Heart left ventricle (tissue), 16 donors: ENCODE data around the gene DGKA. TPM values are rescaled to one million over a fixed set of nuclear protein-coding genes. Genes with fewer than 3 reads are reported as not detected.
"Not testable (repeated sequence)": the region's sequence is repeated elsewhere in the genome, so short reads cannot be mapped to it uniquely, and the experiment has no call there.

Experiments used
- ATAC-seq, 4 donors: fragments of 200-7000 bp; cut with Tn5 transposase; one replicate each; pipeline ENCODE4 v1.9.1; 2020 to 2022; ENCODE audit warnings: moderate library complexity in 4 of 4, mild to moderate bottlenecking in 3 of 4, moderate number of reproducible peaks in 1 of 4
- DNase-seq, 5 donors: peaks; one replicate each; pipeline ENCODE4 v3.0.0-alpha.2; 2020
- H3K27ac ChIP-seq, 12 donors: fragments of 200-600 bp; sonication (generic) in 4 of 12; one replicate each; pipeline versions ENCODE4 v1.5.0 to v1.8.0; 2016 to 2022; ENCODE audit warnings: mild to moderate bottlenecking in 2 of 12
- H3K27me3 ChIP-seq, 9 donors: fragments of 200-600 bp; sonication (generic) in 2 of 9; one replicate each; pipeline versions ENCODE4 v1.5.1 to v1.8.0; 2016 to 2022; ENCODE audit warnings: mild to moderate bottlenecking in 3 of 9
- H3K36me3 ChIP-seq, 9 donors: fragments of 200-600 bp; sonication (generic) in 2 of 9; one replicate each; pipeline versions ENCODE4 v1.5.0 to v1.8.0; 2018 to 2022; ENCODE audit warnings: mild to moderate bottlenecking in 2 of 9
- H3K4me1 ChIP-seq, 12 donors: fragments of 200-600 bp; sonication (generic) in 4 of 12; one replicate each; pipeline versions ENCODE4 v1.5.0 to v1.8.0; 2016 to 2022; ENCODE audit warnings: mild to moderate bottlenecking in 3 of 12
- H3K4me3 ChIP-seq, 12 donors: fragments of 200-600 bp; sonication (generic) in 4 of 12; one replicate each; pipeline versions ENCODE4 v1.5.0 to v1.8.0; 2017 to 2022; ENCODE audit warnings: mild to moderate bottlenecking in 9 of 12, moderate library complexity in 4 of 12
- H3K9me3 ChIP-seq, 12 donors: fragments of 200-600 bp; sonication (generic) in 4 of 12; one replicate each; pipeline versions ENCODE4 v1.5.0 to v1.8.0; 2016 to 2022; ENCODE audit warnings: mild to moderate bottlenecking in 1 of 12
- CTCF ChIP-seq, 12 donors: fragments of 200-600 bp; sonication (generic) in 4 of 12; IDR thresholded peaks; one replicate each; pipeline versions ENCODE4 v1.5.0 to v1.8.0; 2018 to 2022; ENCODE audit warnings: antibody characterized with exemption in 12 of 12, mild to moderate bottlenecking in 5 of 12
- POLR2A ChIP-seq, 2 donors: fragments of 450-650 bp; IDR thresholded peaks; one replicate each; pipeline ENCODE4 v1.6.1; 2017; ENCODE audit warnings: antibody characterized with exemption in 2 of 2, mild to moderate bottlenecking in 2 of 2, moderate library complexity in 2 of 2
- WGBS, 4 donors: extraction: QIAGEN DNeasy Blood & Tissue Kit in 2 of 4; methylation state at CpG; one replicate each; pipeline versions ENCODE4 v1.1.5 to v1.1.7; 2013 to 2018; 5-methylcytosine and 5-hydroxymethylcytosine counted together
- intact Hi-C, 10 donors: fragments of 100-400 bp; cut with DNase I; formaldehyde crosslinking; loops; one replicate each; pipeline versions ENCODE4 v1.11.1 to v1.14.2; 2022
- polyA plus RNA-seq, 2 donors: library from polyadenylated mRNA; stranded (reverse); fragments of 200-250 nt; gene quantifications; one replicate each; pipeline ENCODE4 v1.2.3, GENCODE V29; 2013
- total RNA-seq, 9 donors: library from RNA; depleted of rRNA in 2 of 9; stranded (reverse); fragments of >200 nt in 2 of 9; fragmentation: NEBNext Ultra II Directional in 3 of 9; extraction: Animal tissue kit (Norgen Biotek cat#: 25700) in 3 of 9; gene quantifications; one replicate each; pipeline versions ENCODE4 v1.1.0 to v1.2.4, GENCODE V29; 2016 to 2023
- donor health status: ischemic (EF 13 %, LVEDD 7.1; RV severe dilation, severe dysfunction).
- donor health status: healthy with polysubstance abuse.
- donor health status: DM: no; HTN: yes; CAD: no.
- donor health status: DM: no; HTN: no; CAD: no.
- donor health status: ischemic (EF 25% LVEDD 6.9; RV normal size, moderate dysfunction).
- donor health status: ischemic (EF 25% LVEDD 5.7; RV mildly dilated, moderate dysfunction).
- donor health status: healthy.
- donor health status: DM: yes; HTN: yes; CAD: no.
- donor health status: ischemic (EF 35%, LVEDD 5.7; RV mildly dilated, moderate dysfunction).
- donor health status: nonischemic (EF 11% LVEDD 7.7; RV severe dilation, severe dysfunction).
- donor health status: DM: yes; HTN: yes; CAD: no.
- donor health status: PGD.
- donor health status: ischemic (EF 29% LVEDD 5.4; RV normal size, mild dysfunction).
- donor health status: nonischemic (EF 23%, LVEDD 6.1; RV moderate dilation, normal function).

DGKA gene
- total and polyA plus RNA-seq, 11 donors = 5.3 to 27.8 (median 7.8) TPM

DNA sequence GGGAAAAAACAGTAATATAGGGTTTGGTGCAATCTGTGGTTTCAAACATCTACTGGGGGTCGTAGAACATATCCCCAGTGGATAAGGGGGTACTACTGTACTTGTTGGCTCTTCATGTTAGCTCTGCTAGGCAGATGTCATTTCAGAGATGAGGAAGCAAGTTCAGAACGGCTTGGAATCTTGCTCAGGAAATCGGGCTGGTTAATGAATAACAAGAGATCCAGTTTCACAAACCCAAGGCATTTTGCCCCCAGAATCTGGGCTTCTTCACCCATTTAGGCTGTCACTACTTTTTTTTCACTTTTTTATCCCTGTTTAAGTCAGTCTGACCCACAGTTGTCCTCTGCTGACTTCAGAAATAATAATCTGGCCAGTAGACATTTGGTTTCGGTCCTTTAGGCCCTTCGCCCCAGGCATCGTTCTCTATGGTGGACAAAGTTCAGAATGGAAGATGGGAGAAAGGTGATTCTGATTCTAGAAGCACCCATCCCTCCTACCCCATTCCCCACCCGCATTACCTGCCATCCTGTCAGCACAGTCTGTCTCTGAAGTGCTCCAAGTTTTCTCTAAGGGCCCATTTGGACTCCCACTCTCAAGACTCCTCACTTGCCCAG is 70.6 kb downstream of the DGKA start:
- no peak for TF ChIP-seq CTCF (IDR thresholded peaks at IDR 0.05)
- TF ChIP-seq POLR2A (IDR thresholded peaks at IDR 0.05) = no peak
- Histone ChIP-seq H3K27me3 (no peaks in the 10 kb centered on the region), H3K4me1 (peaks cover 0 to 16% (median 8%) of the 10 kb centered on the region in 12 donors), H3K36me3 (peaks cover 0 to 37% (median 27%) of the 10 kb centered on the region in 9 donors), H3K9me3 (no peaks in the 10 kb centered on the region), H3K4me3 (no peak overlapping the region), H3K27ac (no peak overlapping the region)
- DNase-seq = no peak
- 84 to 88% (median 87%) methylated on average over 7 of the region's 7 CpGs for WGBS, 4 donors
- no peak for ATAC-seq
- intact Hi-C loops = loop anchor here in 1 of 10 donors (10.0 kb wide), 1 partner anchor 103 kb away; the partner anchor contains the start of gene PA2G4

- not testable (repeated sequence) for ATAC-seq, H3K9me3 ChIP-seq, DNase-seq, H3K4me3 ChIP-seq, H3K27ac ChIP-seq, H3K27me3 ChIP-seq
- H3K4me1 ChIP-seq = peaks cover 0 to 15% (median 7%) of the 10 kb centered on the region in 12 donors
- WGBS, 4 donors = 80 to 91% (median 85%) methylated on average over 5 of the region's 5 CpGs
- H3K36me3 ChIP-seq = peaks cover 0 to 37% (median 27%) of the 10 kb centered on the region in 9 donors
- intact Hi-C loops = loop anchor here in 1 of 10 donors (10.0 kb wide), 1 partner anchor 101 kb away; the partner anchor contains the start of gene PA2G4
Measured at GRCh38 chr12:56003376-56003775, 72.4 kb downstream of the DGKA start.

Other genes with a start within 250 kb of the DGKA start
- 1,000 to 10,000 TPM in 1 of 9 donors, 100 to 1,000 TPM in 8; 199 to 1,007 (median 620) TPM for gene ITGA7, start 223.3 kb upstream of the DGKA start, total RNA-seq
- 100 to 1,000 TPM; 173 to 573 TPM for gene ITGA7, start 223.3 kb upstream of the DGKA start, polyA plus RNA-seq
- gene BLOC1S1, start 215.1 kb upstream of the DGKA start, total RNA-seq = 100 to 1,000 TPM in 5 of 9 donors, 10 to 100 TPM in 4; 71.3 to 173 (median 131) TPM
- 100 to 1,000 TPM; 187 to 314 TPM for gene BLOC1S1, start 215.1 kb upstream of the DGKA start, polyA plus RNA-seq
- gene RDH5, start 210.8 kb upstream of the DGKA start, total RNA-seq = 10 to 100 TPM in 8 of 9 donors, 1 to 10 TPM in 1; 5.9 to 20.5 (median 16.2) TPM
- 10 to 100 TPM; 25.8 to 42.4 TPM for gene RDH5, start 210.8 kb upstream of the DGKA start, polyA plus RNA-seq
- gene CD63, start 202.2 kb upstream of the DGKA start, total RNA-seq = 1,000 to 10,000 TPM in 3 of 9 donors, 100 to 1,000 TPM in 6; 475 to 1,670 (median 767) TPM
- gene CD63, start 202.2 kb upstream of the DGKA start, polyA plus RNA-seq = 1,000 to 10,000 TPM; 1,034 to 2,790 TPM
- 10 to 100 TPM in 7 of 9 donors, 1 to 10 TPM in 2; 7.8 to 18.2 (median 12.4) TPM for gene GDF11, start 188.0 kb upstream of the DGKA start, total RNA-seq
- gene GDF11, start 188.0 kb upstream of the DGKA start, polyA plus RNA-seq = 10 to 100 TPM in 1 of 2 donors, 1 to 10 TPM in 1; 6.9 to 15.7 TPM
- 10 to 100 TPM; 47.2 to 69.3 (median 54.0) TPM for gene SARNP, start 113.4 kb upstream of the DGKA start, total RNA-seq
- gene SARNP, start 113.4 kb upstream of the DGKA start, polyA plus RNA-seq = 100 to 1,000 TPM; 118 to 138 TPM
- gene ORMDL2, start 113.1 kb upstream of the DGKA start, total RNA-seq = 10 to 100 TPM in 8 of 9 donors, 1 to 10 TPM in 1; 9.6 to 42.3 (median 22.2) TPM
- 10 to 100 TPM; 31.4 to 61.9 TPM for gene ORMDL2, start 113.1 kb upstream of the DGKA start, polyA plus RNA-seq
- 10 to 100 TPM; 13.9 to 41.7 (median 19.8) TPM for gene DNAJC14, start 101.6 kb upstream of the DGKA start, total RNA-seq
- 10 to 100 TPM in 1 of 2 donors, 1 to 10 TPM in 1; 9.4 to 31.7 TPM for gene DNAJC14, start 101.6 kb upstream of the DGKA start, polyA plus RNA-seq
- 10 to 100 TPM in 1 of 9 donors, 1 to 10 TPM in 7, under 1 TPM in 1; 0.48 to 16.1 (median 2.8) TPM for gene MMP19, start 88.2 kb upstream of the DGKA start, total RNA-seq
- 1 to 10 TPM; 1.5 to 4.7 TPM for gene MMP19, start 88.2 kb upstream of the DGKA start, polyA plus RNA-seq
- 10 to 100 TPM; 12.0 to 22.3 (median 13.7) TPM for gene PYM1, start 3.3 kb upstream of the DGKA start, total RNA-seq
- 10 to 100 TPM; 19.8 to 33.6 TPM for gene PYM1, start 3.3 kb upstream of the DGKA start, polyA plus RNA-seq
- 1 to 10 TPM in 3 of 9 donors, under 1 TPM in 5, not detected in 1; 0.56 to 1.3 (median 0.73) TPM for gene PMEL, start 34.9 kb downstream of the DGKA start, total RNA-seq
- gene PMEL, start 34.9 kb downstream of the DGKA start, polyA plus RNA-seq = under 1 TPM; 0.23 to 0.49 TPM
- 10 to 100 TPM in 6 of 9 donors, 1 to 10 TPM in 3; 3.7 to 16.7 (median 11.3) TPM for gene CDK2, start 35.7 kb downstream of the DGKA start, total RNA-seq
- 10 to 100 TPM in 1 of 2 donors, 1 to 10 TPM in 1; 4.1 to 23.5 TPM for gene CDK2, start 35.7 kb downstream of the DGKA start, polyA plus RNA-seq
- gene RAB5B, start 42.9 kb downstream of the DGKA start, total RNA-seq = 100 to 1,000 TPM in 8 of 9 donors, 10 to 100 TPM in 1; 97.5 to 135 (median 119) TPM
- gene RAB5B, start 42.9 kb downstream of the DGKA start, polyA plus RNA-seq = 10 to 100 TPM; 57.5 to 86.5 TPM
- gene SUOX, start 66.1 kb downstream of the DGKA start, total RNA-seq = 10 to 100 TPM; 25.0 to 59.5 (median 32.0) TPM
- gene SUOX, start 66.1 kb downstream of the DGKA start, polyA plus RNA-seq = 10 to 100 TPM; 26.2 to 28.6 TPM
- gene IKZF4, start 89.9 kb downstream of the DGKA start, total RNA-seq = 10 to 100 TPM in 1 of 9 donors, 1 to 10 TPM in 8; 4.3 to 10.3 (median 6.9) TPM
- 1 to 10 TPM; 2.6 to 3.2 TPM for gene IKZF4, start 89.9 kb downstream of the DGKA start, polyA plus RNA-seq
- gene RPS26, start 110.8 kb downstream of the DGKA start, total RNA-seq = 100 to 1,000 TPM in 2 of 9 donors, 10 to 100 TPM in 7; 11.7 to 616 (median 23.2) TPM
- 1,000 to 10,000 TPM in 1 of 2 donors, 100 to 1,000 TPM in 1; 933 to 1,433 TPM for gene RPS26, start 110.8 kb downstream of the DGKA start, polyA plus RNA-seq
- 1 to 10 TPM in 8 of 9 donors, under 1 TPM in 1; 0.90 to 4.5 (median 1.8) TPM for gene ERBB3, start 149.0 kb downstream of the DGKA start, total RNA-seq
- gene ERBB3, start 149.0 kb downstream of the DGKA start, polyA plus RNA-seq = 1 to 10 TPM; 2.7 to 3.4 TPM
- gene PA2G4, start 173.4 kb downstream of the DGKA start, total RNA-seq = 100 to 1,000 TPM in 1 of 9 donors, 10 to 100 TPM in 8; 66.0 to 105 (median 72.4) TPM
- gene PA2G4, start 173.4 kb downstream of the DGKA start, polyA plus RNA-seq = 100 to 1,000 TPM in 1 of 2 donors, 10 to 100 TPM in 1; 62.4 to 187 TPM
- gene RPL41, start 185.5 kb downstream of the DGKA start, total RNA-seq = 1,000 to 10,000 TPM in 8 of 9 donors, 100 to 1,000 TPM in 1; 533 to 2,381 (median 1,999) TPM
- 1,000 to 10,000 TPM in 1 of 2 donors, 100 to 1,000 TPM in 1; 752 to 4,466 TPM for gene RPL41, start 185.5 kb downstream of the DGKA start, polyA plus RNA-seq
- gene ZC3H10, start 187.1 kb downstream of the DGKA start, total RNA-seq = 1 to 10 TPM; 2.7 to 6.4 (median 4.9) TPM
- gene ZC3H10, start 187.1 kb downstream of the DGKA start, polyA plus RNA-seq = 1 to 10 TPM; 3.5 to 3.9 TPM
- 10 to 100 TPM; 26.8 to 81.1 (median 43.4) TPM for gene ESYT1, start 197.1 kb downstream of the DGKA start, total RNA-seq
- 10 to 100 TPM; 17.0 to 67.3 TPM for gene ESYT1, start 197.1 kb downstream of the DGKA start, polyA plus RNA-seq
- gene MYL6B, start 221.4 kb downstream of the DGKA start, total RNA-seq = 10 to 100 TPM; 30.1 to 55.2 (median 41.1) TPM
- gene MYL6B, start 221.4 kb downstream of the DGKA start, polyA plus RNA-seq = 10 to 100 TPM; 27.5 to 65.9 TPM
- 100 to 1,000 TPM; 355 to 949 (median 613) TPM for gene MYL6, start 227.2 kb downstream of the DGKA start, total RNA-seq
- 1,000 to 10,000 TPM in 1 of 2 donors, 100 to 1,000 TPM in 1; 745 to 1,383 TPM for gene MYL6, start 227.2 kb downstream of the DGKA start, polyA plus RNA-seq